ENCODE measurements around the gene ANKK1. TPM values are rescaled to one million over a fixed set of nuclear protein-coding genes. Genes with fewer than 3 reads are reported as not detected.

The ANKK1 gene, protein sequence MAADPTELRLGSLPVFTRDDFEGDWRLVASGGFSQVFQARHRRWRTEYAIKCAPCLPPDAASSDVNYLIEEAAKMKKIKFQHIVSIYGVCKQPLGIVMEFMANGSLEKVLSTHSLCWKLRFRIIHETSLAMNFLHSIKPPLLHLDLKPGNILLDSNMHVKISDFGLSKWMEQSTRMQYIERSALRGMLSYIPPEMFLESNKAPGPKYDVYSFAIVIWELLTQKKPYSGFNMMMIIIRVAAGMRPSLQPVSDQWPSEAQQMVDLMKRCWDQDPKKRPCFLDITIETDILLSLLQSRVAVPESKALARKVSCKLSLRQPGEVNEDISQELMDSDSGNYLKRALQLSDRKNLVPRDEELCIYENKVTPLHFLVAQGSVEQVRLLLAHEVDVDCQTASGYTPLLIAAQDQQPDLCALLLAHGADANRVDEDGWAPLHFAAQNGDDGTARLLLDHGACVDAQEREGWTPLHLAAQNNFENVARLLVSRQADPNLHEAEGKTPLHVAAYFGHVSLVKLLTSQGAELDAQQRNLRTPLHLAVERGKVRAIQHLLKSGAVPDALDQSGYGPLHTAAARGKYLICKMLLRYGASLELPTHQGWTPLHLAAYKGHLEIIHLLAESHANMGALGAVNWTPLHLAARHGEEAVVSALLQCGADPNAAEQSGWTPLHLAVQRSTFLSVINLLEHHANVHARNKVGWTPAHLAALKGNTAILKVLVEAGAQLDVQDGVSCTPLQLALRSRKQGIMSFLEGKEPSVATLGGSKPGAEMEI
- 1 to 10 TPM in 1 of 4 donors, under 1 TPM in 1, not detected in 2; 0.57 to 3.3 TPM for total RNA-seq

- no peaks in the 10 kb centered on the region for H3K36me3 ChIP-seq
- no peak for DNase-seq
- peaks cover 0 to 6% (median 0%) of the 10 kb centered on the region in 4 donors for H3K4me1 ChIP-seq
- TF ChIP-seq POLR2A (IDR thresholded peaks at IDR 0.05): no peak
- TF ChIP-seq, protein P1, sequence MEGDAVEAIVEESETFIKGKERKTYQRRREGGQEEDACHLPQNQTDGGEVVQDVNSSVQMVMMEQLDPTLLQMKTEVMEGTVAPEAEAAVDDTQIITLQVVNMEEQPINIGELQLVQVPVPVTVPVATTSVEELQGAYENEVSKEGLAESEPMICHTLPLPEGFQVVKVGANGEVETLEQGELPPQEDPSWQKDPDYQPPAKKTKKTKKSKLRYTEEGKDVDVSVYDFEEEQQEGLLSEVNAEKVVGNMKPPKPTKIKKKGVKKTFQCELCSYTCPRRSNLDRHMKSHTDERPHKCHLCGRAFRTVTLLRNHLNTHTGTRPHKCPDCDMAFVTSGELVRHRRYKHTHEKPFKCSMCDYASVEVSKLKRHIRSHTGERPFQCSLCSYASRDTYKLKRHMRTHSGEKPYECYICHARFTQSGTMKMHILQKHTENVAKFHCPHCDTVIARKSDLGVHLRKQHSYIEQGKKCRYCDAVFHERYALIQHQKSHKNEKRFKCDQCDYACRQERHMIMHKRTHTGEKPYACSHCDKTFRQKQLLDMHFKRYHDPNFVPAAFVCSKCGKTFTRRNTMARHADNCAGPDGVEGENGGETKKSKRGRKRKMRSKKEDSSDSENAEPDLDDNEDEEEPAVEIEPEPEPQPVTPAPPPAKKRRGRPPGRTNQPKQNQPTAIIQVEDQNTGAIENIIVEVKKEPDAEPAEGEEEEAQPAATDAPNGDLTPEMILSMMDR (IDR thresholded peaks at IDR 0.05): peak in 3 of 6 experiments; percentile 33 to 56 (median 50)
- H3K27me3 ChIP-seq: peaks cover 0 to 4% of the 10 kb centered on the region in 2 donors
- H3K4me3 ChIP-seq: peak within 1 kb of the TSS in 2 of 4 donors; percentile 29 to 36
- no peaks in the 10 kb centered on the region for H3K9me3 ChIP-seq
- no peak within 1 kb of the TSS for H3K27ac ChIP-seq
These were observed at the start of gene ANKK1 for GRCh38 chr11:113387605-113388211. ANKK1 (plus strand) TSS chr11:113387779; CDS start chr11:113387885, 106 bp downstream.

- TF ChIP-seq, protein P1 (IDR thresholded peaks at IDR 0.05): no peak
- no peak for TF ChIP-seq POLR2A (IDR thresholded peaks at IDR 0.05)
- no peak overlapping the region for H3K27ac ChIP-seq
These were observed 48.8 kb upstream of the ANKK1 start for GRCh38 chr11:113338730-113339129.

GRCh38 chr11:113339929-113340589, 47.5 kb upstream of the ANKK1 start:
- Histone ChIP-seq H3K4me3 (no peak overlapping the region), H3K4me1 (no peaks in the 10 kb centered on the region), H3K27me3 (no peaks in the 10 kb centered on the region), H3K27ac (no peak overlapping the region), H3K9me3 (no peaks in the 10 kb centered on the region), H3K36me3 (peaks cover 0 to 57% (median 0%) of the 10 kb centered on the region in 3 donors)
- no peak for DNase-seq
- no peak for TF ChIP-seq POLR2A (IDR thresholded peaks at IDR 0.05)
- TF ChIP-seq, protein P1 (IDR thresholded peaks at IDR 0.05): no peak

More at GRCh38 chr11:113338730-113339129, 48.8 kb upstream of the ANKK1 start:
- Histone ChIP-seq H3K36me3 (peaks cover 0 to 60% (median 0%) of the 10 kb centered on the region in 3 donors), H3K4me1 (no peaks in the 10 kb centered on the region), H3K9me3 (no peaks in the 10 kb centered on the region), H3K27me3 (no peaks in the 10 kb centered on the region), H3K4me3 (no peak overlapping the region)
- DNase-seq: no peak

DNA sequence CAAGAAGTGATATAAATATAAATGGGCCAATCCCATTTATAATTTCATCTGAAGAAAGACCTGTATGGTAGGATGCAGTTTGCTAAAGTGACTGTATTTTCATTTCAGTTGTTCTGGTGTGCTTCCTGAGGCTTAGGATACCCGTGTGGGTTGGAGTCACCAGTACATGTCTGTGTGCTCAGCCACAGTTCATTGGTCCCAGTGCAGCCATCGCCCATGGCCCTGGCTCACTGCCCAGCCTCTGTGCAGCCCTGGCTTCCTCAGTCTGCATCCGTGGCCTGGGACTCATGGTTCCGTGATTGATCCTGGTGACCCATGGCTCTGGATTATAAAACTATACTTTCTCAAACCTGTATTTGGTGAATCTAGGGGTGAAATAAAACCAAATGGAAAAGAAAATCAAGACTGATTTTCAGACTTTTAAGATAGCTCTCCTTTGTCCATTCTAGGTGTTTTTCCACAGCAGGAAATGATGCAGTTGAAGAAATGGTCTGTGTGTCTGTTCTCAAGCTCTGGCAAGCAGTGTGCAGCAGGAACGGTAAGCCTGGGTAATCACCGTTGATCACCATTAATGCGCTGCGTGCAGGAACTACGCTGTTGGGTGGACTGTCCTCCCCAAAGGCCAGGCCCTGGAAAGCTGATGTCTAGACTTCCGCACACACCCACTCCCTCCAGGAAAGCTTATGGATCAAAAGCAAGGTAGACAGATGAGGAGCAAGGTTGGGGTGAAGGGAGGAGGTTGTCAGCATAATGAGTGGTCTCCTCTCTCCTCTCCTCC, 46.0 kb upstream of the ANKK1 start:
- Histone ChIP-seq H3K27me3 (no peaks in the 10 kb centered on the region), H3K27ac (no peak overlapping the region), H3K4me3 (no peak overlapping the region), H3K4me1 (no peaks in the 10 kb centered on the region), H3K9me3 (no peaks in the 10 kb centered on the region), H3K36me3 (peaks cover 0 to 48% (median 0%) of the 10 kb centered on the region in 3 donors)
- TF ChIP-seq, protein P1 (IDR thresholded peaks at IDR 0.05): no peak
- TF ChIP-seq POLR2A (IDR thresholded peaks at IDR 0.05): no peak
- DNase-seq: no peak

All from Peyer's patch (tissue), 4 donors.